Stimulated activated CD8-positive, alpha-beta memory T cell treated with anti-CD3 and anti-CD28 coated beads, Interleukin-15, amount 100 ng/mL, for 24 hours (primary cell): Measurements from ENCODE around the gene TP53TG3.
"Not testable (repeated sequence)": the region's sequence is repeated elsewhere in the genome, so short reads cannot be mapped to it uniquely, and the experiment has no call there.

Experiments
- DNase-seq: peaks from one replicate; pipeline ENCODE4 v3.0.0-alpha.2; 2020; ENCODE audit warnings: low read depth

TP53TG3 gene, protein sequence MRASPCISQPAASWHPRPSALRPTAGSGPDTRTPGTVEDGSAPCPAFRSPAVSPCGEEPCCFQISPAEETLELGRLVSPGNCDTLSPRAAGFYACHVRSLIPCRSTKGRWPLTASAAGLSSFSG

DNA sequence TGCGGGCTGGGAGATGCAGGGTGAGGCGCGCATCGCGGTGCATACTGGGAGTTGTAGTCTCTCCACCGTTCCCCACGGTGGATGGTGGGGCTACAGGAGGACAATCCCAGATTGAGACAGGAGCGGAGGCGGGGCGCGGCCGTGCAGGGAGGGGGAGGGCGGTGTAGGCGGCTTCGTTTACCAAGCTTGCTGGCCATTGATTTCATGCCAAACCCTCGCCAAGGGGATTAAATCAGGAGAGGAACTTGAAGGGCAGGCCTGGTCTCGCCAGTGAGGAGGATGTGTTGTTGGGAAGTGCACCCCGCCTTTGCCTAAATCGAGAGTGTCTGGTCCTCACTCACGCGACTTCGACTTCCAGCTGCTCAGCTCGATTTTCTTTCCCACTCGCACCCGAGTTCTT, at the start of gene TP53TG3:
TSS of gene TP53TG3 (minus strand) at position 101 of the 400 bp plus-strand sequence. CDS start at position 33, 68 bp downstream.
- DNase-seq: not testable (repeated sequence)

DNA sequence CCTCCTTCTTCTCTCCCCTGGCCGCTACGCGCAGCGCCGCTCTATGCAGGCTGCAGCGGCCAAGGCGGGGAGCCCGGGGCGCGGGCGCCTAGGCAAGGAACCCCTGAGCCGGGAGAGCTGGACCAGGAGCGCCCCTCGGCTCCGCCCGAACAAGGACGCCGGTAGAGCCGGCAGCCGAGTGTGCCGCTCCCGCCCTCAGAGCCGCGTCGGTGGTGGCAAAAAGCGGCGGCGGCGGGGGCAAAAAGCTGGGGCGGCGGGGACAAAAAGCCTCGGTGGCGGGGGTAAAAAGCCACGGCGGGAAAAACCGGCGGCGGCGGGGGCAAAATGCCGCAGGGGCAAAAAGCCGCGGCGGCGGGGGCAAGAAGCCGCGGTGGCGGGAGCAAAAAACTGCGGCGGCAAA, 25.1 kb downstream of the TP53TG3 start:
- not testable (repeated sequence) for DNase-seq

DNA sequence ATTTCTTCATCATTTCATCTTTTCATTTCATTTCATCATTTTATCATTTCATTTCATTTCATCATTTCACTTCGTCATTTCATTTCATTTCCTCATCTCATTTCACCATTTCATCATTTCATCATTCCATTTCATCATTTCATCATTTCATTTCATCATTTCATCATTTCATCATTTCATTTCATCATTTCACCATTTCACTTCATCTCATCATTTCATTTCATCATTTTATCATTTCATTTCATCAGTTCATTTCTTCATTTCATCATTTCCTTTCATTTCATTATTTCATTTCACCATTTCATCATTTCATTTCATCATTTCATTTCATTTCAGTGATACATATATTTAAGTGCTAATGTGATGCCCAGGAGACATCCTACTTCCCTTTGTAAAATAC, 28.4 kb downstream of the TP53TG3 start:
- not testable (repeated sequence) for DNase-seq

DNA sequence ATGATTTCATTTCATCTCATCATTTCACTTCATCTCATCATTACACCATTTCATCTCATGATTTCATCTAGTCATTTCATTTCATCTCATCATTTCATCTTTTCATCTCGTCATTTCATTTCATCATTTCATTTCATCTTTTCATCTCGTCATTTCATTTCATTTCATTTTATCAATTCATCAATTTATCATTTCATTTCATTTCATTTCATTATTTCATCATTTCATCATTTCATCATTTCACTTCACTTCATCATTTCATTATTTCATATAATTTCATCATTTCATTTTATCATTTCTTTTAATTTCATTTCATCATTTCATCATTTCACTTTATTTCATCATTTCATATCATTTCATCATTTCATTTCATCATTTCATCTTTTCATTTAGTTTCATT, 29.2 kb downstream of the TP53TG3 start:
- not testable (repeated sequence) for DNase-seq

DNA sequence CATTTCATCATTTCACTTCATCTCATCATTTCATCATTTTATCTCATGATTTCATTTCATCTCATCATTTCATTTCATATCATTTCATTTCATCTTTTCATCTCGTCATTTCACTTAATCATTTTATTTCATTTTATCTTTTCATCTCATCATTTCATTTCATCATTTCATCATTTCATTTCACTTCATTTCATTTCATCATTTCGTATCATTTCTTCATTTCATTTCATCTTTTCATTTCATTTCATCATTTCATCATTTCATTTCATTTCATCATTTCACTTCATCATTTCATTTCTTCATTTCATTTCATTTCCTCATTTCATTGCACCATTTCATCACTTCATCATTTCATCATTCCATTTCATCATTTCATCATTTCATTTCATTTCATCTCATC, 29.8 kb downstream of the TP53TG3 start:
- DNase-seq: not testable (repeated sequence)

DNA sequence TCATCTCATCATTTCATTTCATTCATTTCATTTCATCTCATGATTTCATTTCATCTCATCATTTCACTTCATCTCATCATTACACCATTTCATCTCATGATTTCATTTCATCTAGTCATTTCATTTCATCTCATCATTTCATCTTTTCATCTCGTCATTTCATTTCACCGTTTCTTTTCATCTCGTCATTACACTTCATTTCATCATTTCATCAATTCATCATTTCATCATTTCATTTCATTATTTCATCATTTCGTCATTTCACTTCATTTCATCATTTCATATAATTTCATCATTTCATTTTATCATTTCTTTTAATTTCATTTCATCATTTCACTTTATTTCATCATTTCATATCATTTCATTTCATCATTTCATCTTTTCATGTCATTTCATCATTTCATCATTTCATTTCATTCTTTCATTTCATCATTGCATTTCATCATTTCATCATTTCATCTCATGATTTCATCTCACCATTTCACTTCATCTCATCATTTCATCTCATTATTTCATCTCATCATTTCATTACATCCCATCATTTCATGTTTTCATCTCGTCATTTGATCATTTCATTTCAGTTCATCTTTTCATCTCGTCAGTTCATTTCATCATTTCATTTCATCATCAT, 30.6 kb downstream of the TP53TG3 start:
- DNase-seq: not testable (repeated sequence)

DNA sequence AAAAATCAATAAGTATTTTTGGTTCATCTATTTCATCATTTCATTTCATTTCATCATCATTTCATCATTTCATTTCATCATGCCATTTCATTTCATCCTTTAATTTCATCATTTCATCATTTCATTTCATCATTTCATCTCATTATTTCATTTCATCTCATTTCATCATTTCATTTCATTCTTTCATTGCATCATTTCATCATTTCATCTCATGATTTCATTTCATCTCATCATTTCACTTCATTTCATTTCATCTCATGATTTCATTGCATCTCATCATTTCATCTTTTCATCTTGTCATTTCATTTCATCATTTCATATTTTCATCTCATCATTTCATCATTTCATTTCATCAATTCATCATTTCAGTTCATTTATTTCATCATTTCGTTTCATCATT, 31.2 kb downstream of the TP53TG3 start:
- DNase-seq: not testable (repeated sequence)

DNA sequence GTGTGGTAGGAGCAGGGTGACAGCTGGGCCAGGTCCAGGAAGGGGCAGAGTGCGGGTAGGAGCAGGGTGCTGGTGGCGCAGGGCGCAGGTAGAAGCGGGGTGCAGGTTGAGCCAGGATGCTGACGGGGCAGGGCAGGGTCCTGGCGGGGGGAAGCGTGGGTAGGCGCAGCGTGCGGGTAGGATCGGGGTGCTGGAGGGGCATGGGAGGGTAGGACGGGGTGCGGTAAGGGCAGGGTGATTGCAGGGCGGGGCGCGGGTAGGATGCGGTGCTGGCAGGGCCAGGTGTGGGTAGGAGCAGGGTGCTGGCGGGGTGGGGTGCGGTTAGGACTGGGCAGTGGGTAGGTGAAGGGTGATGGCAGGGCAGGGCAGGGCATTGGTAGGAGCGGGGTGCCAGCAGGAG, 38.4 kb downstream of the TP53TG3 start:
- not testable (repeated sequence) for DNase-seq

DNA sequence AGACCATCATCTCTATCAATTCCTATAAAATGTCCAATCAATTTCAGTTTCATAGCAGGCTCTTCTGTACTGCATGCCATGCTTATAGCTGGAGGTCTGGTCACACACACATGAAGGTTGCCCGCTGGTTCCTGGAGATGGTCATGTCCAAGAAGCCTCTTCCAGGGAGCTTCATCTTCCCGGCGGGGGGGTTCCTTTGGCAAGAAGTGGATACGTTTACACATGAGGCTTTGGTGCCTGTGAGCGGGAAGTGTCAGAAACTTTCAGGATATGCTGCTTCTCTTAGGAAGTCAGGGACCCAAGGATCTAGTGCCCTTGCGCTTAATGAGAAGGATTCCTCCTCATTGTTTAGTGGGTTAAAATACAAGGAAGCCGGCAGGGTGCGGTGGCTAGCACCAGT, 43.9 kb downstream of the TP53TG3 start:
- not testable (repeated sequence) for DNase-seq
